ENCODE data around the gene TMEM61.

Gene TMEM61

GRCh38 chr1:54955359-54955758, 25.1 kb upstream of the TMEM61 start:
- H3K9ac ChIP-seq (ENCODE audit: low read length): no peak overlapping the region
- no peaks in the 10 kb centered on the region for H3F3A ChIP-seq (ENCODE audit: insufficient read depth, low read length)
- no peak overlapping the region for H3K27ac ChIP-seq (ENCODE audit: low read depth, low read length, poor library complexity, severe bottlenecking)
- H2AFZ ChIP-seq (ENCODE audit: low read length): no peak overlapping the region
- no peak overlapping the region for H3K4me2 ChIP-seq (ENCODE audit: low read length)
- TF ChIP-seq CTCF (IDR thresholded peaks at IDR 0.05; ENCODE audit: low read length): no peak
- no peak for TF ChIP-seq EZH2 (IDR thresholded peaks at IDR 0.05; ENCODE audit: borderline replicate concordance, low read length)
- no peaks in the 10 kb centered on the region for H3K27me3 ChIP-seq (ENCODE audit: insufficient read depth, low read length)
- no peak overlapping the region for H3K4me3 ChIP-seq (ENCODE audit: low read depth, low read length, poor library complexity, severe bottlenecking)
- no peaks in the 10 kb centered on the region for H4K20me1 ChIP-seq (ENCODE audit: insufficient read depth, low read length)
- H3K4me1 ChIP-seq (ENCODE audit: insufficient read depth, low read length, severe bottlenecking): peaks cover 3% of the 10 kb centered on the region
- H3K79me2 ChIP-seq (ENCODE audit: insufficient read depth, low read length): no peaks in the 10 kb centered on the region
- H3K36me3 ChIP-seq (ENCODE audit: insufficient read depth, low read length): no peaks in the 10 kb centered on the region; the same call in 1 of the 2 replicates
- 0 out of 2 replicates have a peak, but pooled peaks cover 2% of the 10 kb centered on the region for H3K9me3 ChIP-seq (ENCODE audit: low read length)
- no peaks in the 10 kb centered on the region for H3K9me2 ChIP-seq (ENCODE audit: low read depth, low read length)

- H3K9me3 ChIP-seq (ENCODE audit: low read length): 0 out of 2 replicates have a peak, but pooled peaks cover 2% of the 10 kb centered on the region
- H3K9ac ChIP-seq (ENCODE audit: low read length): no peak overlapping the region
- H3K27me3 ChIP-seq (ENCODE audit: insufficient read depth, low read length): no peaks in the 10 kb centered on the region
- H3K79me2 ChIP-seq (ENCODE audit: insufficient read depth, low read length): no peaks in the 10 kb centered on the region
- no peaks in the 10 kb centered on the region for H3F3A ChIP-seq (ENCODE audit: insufficient read depth, low read length)
- H3K4me3 ChIP-seq (ENCODE audit: low read depth, low read length, poor library complexity, severe bottlenecking): no peak overlapping the region
- H3K4me1 ChIP-seq (ENCODE audit: insufficient read depth, low read length, severe bottlenecking): no peaks in the 10 kb centered on the region
- H3K36me3 ChIP-seq (ENCODE audit: insufficient read depth, low read length): no peaks in the 10 kb centered on the region; the same call in 1 of the 2 replicates
- no peaks in the 10 kb centered on the region for H3K9me2 ChIP-seq (ENCODE audit: low read depth, low read length)
- H3K27ac ChIP-seq (ENCODE audit: low read depth, low read length, poor library complexity, severe bottlenecking): no peak overlapping the region
- TF ChIP-seq EZH2 (IDR thresholded peaks at IDR 0.05; ENCODE audit: borderline replicate concordance, low read length): no peak
- no peak for TF ChIP-seq CTCF (IDR thresholded peaks at IDR 0.05; ENCODE audit: low read length)
- no peak overlapping the region for H3K4me2 ChIP-seq (ENCODE audit: low read length)
- no peaks in the 10 kb centered on the region for H4K20me1 ChIP-seq (ENCODE audit: insufficient read depth, low read length)
- H2AFZ ChIP-seq (ENCODE audit: low read length): no peak overlapping the region
Measured at GRCh38 chr1:54956726-54957125, 23.7 kb upstream of the TMEM61 start.

- Histone ChIP-seq H2AFZ (ENCODE audit: low read length) (no peak overlapping the region), H3K4me1 (ENCODE audit: insufficient read depth, low read length, severe bottlenecking) (no peaks in the 10 kb centered on the region), H3K36me3 (ENCODE audit: insufficient read depth, low read length) (no peaks in the 10 kb centered on the region; the same call in 1 of the 2 replicates), H3F3A (ENCODE audit: insufficient read depth, low read length) (no peaks in the 10 kb centered on the region), H3K4me2 (ENCODE audit: low read length) (no peak overlapping the region), H3K27ac (ENCODE audit: low read depth, low read length, poor library complexity, severe bottlenecking) (no peak overlapping the region), H3K9me3 (ENCODE audit: low read length) (0 out of 2 replicates have a peak, but pooled peaks cover 2% of the 10 kb centered on the region), H3K9ac (ENCODE audit: low read length) (no peak overlapping the region), H3K9me2 (ENCODE audit: low read depth, low read length) (no peaks in the 10 kb centered on the region), H3K79me2 (ENCODE audit: insufficient read depth, low read length) (no peaks in the 10 kb centered on the region), H4K20me1 (ENCODE audit: insufficient read depth, low read length) (no peaks in the 10 kb centered on the region), H3K27me3 (ENCODE audit: insufficient read depth, low read length) (no peaks in the 10 kb centered on the region), H3K4me3 (ENCODE audit: low read depth, low read length, poor library complexity, severe bottlenecking) (no peak overlapping the region)
- TF ChIP-seq CTCF (IDR thresholded peaks at IDR 0.05; ENCODE audit: low read length) (no peak), EZH2 (IDR thresholded peaks at IDR 0.05; ENCODE audit: borderline replicate concordance, low read length) (no peak)
Measured at GRCh38 chr1:54959241-54959640, 21.2 kb upstream of the TMEM61 start.
